HFFc6 (cell line): ENCODE data around the gene ENG. TPM values are rescaled to one million over a fixed set of nuclear protein-coding genes. Genes with fewer than 3 reads are reported as not detected.
A peak's percentile ranks its signal among the peaks of the same experiment; 100 is the strongest.

Experiments
- DNase-seq: peaks from one replicate; pipeline ENCODE4 v3.0.0-alpha.2; 2018
- H3K27ac Mint-ChIP-seq: 2 replicates; pipeline ENCODE4 v1.8.0; 2020; ENCODE audit warnings: mild to moderate bottlenecking, mixed read lengths
- H3K27me3 Mint-ChIP-seq: 2 replicates; pipeline ENCODE4 v1.8.0; 2021; ENCODE audit warnings: mild to moderate bottlenecking, moderate library complexity, mixed read lengths; ENCODE audit not compliant: insufficient read depth
- H3K36me3 Mint-ChIP-seq: 2 replicates; pipeline ENCODE4 v1.8.0; 2021; ENCODE audit warnings: low read depth, mixed read lengths
- H3K4me1 Mint-ChIP-seq: 2 replicates; pipeline ENCODE4 v1.8.0; 2020; ENCODE audit warnings: low read depth, mixed read lengths
- H3K4me3 Mint-ChIP-seq: 2 replicates; pipeline ENCODE4 v1.8.0; 2020; ENCODE audit warnings: mild to moderate bottlenecking, moderate library complexity, mixed read lengths
- H3K9me3 Mint-ChIP-seq: 2 replicates; pipeline ENCODE4 v1.8.0; 2020; ENCODE audit warnings: mild to moderate bottlenecking, mixed read lengths
- CTCF ChIP-seq: fragments of 200-600 bp; sonication (generic); IDR thresholded peaks from 2 replicates; pipeline ENCODE4 v1.5.0; 2021; ENCODE audit warnings: antibody characterized with exemption, mild to moderate bottlenecking
- total RNA-seq, 6 experiments: library from RNA; stranded (reverse); fragmentation: NEBNext Ultra II Directional; extraction: Animal tissue kit (Norgen Biotek cat#: 25700); gene quantifications; 2 replicates in 1 of 6; 3 replicates in 5 of 6; pipeline ENCODE4 v1.2.3, GENCODE V29; 2021

Gene ENG
- total RNA-seq, 6 experiments from 2014 or later: 205 to 249 (median 227) TPM

GRCh38 chr9:127890053-127890452 is 35.6 kb upstream of the ENG start:
- TF ChIP-seq CTCF: no peak
- H3K4me3 Mint-ChIP-seq: no peak overlapping the region

GRCh38 chr9:127887792-127888191 is 33.3 kb upstream of the ENG start:
- H3K4me1 Mint-ChIP-seq: peaks cover 8% of the 10 kb centered on the region; the same call in 1 of the 2 replicates
- no peak for DNase-seq
- peaks cover 26% of the 10 kb centered on the region for H3K36me3 Mint-ChIP-seq
- H3K27ac Mint-ChIP-seq: no peak overlapping the region
- TF ChIP-seq CTCF: peak; percentile 52
- H3K4me3 Mint-ChIP-seq: no peak overlapping the region
- H3K27me3 Mint-ChIP-seq: peaks cover 2% of the 10 kb centered on the region
- peaks cover 7% of the 10 kb centered on the region for H3K9me3 Mint-ChIP-seq

More at GRCh38 chr9:127890053-127890452, 35.6 kb upstream of the ENG start:
- peaks cover 2% of the 10 kb centered on the region for H3K27me3 Mint-ChIP-seq
- H3K9me3 Mint-ChIP-seq: peaks cover 27% of the 10 kb centered on the region
- DNase-seq: no peak
- no peaks in the 10 kb centered on the region for H3K4me1 Mint-ChIP-seq
- H3K36me3 Mint-ChIP-seq: peaks cover 49% of the 10 kb centered on the region
- no peak overlapping the region for H3K27ac Mint-ChIP-seq

DNA sequence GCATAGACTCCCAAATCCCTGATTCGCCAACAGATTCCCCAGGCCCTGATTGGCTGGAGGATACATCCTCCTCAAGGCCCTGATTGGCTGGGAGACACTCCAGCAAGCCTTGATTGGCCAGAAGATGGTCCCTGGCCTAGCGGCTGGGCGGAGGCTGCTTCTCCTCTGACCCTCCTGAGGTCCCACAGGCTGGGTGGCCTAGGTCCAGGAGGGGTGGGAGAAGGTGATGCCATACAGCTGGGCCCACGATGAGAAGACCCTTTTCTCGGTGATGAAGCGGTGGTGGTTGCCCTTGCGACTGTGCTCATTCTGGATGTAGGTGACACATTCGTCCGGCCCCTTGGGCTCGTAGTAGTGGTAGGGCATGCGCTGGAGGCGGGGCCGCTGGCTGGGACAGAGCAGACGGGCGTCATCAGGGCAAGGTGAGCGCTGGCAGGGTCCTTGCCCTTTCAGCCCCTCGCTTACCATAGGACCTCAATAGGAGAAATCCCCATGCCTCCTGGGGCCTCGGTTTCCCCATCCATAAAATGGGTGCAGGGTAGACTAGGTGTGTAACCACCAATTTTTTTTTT is 32.0 kb upstream of the ENG start:
- H3K4me1 Mint-ChIP-seq: peaks cover 8% of the 10 kb centered on the region; the same call in 1 of the 2 replicates

DNA sequence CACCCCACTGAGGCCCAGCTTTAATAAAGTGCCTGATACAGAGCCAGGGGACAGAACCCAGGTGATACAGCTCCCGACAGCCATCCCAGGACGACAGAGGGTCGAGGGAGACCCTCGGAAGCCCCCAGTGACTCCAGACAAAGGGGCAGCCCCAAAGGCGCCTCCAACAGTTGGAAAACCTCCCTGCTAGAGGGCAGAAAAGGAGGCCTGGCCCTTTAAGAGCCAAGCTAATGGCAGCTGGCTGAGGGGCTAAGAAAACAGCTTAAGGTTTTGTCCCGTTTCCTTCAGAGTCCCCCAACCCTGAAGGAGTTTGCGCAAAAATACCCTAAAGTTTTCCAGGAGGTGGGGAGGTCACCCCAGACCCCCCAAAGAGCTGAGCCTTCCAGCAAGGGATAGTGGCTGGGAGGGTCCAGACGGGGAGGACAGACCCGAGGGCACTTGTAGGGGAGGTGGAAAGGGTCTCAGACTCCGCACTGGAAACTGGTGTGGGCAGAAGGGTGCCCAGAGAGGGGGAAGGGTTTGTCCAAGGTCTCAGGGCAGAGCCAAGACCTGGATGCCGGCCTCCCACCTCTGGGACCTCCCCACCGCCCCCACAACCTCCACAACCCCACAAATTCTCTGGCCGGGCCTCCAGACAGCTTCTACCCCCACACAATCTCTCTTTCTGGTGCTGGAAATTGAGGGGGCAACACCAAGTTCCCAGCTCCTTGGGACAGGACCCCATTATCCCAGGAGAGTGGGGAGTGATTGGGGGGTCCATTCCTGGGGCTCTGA is 31.2 kb upstream of the ENG start:
- no peaks in the 10 kb centered on the region for H3K9me3 Mint-ChIP-seq
- no peak for DNase-seq
- H3K36me3 Mint-ChIP-seq: peaks cover 6% of the 10 kb centered on the region; the same call in 1 of the 2 replicates
- no peak for TF ChIP-seq CTCF
- no peaks in the 10 kb centered on the region; the same call in 1 of the 2 replicates for H3K27me3 Mint-ChIP-seq
- no peak overlapping the region for H3K27ac Mint-ChIP-seq
- no peak overlapping the region for H3K4me3 Mint-ChIP-seq
- peaks cover 8% of the 10 kb centered on the region; the same call in 1 of the 2 replicates for H3K4me1 Mint-ChIP-seq

More for the DNA sequence above, 32.0 kb upstream of the ENG start:
- no peak overlapping the region for H3K4me3 Mint-ChIP-seq
- peaks cover 2% of the 10 kb centered on the region for H3K27me3 Mint-ChIP-seq
- TF ChIP-seq CTCF: no peak
- DNase-seq: no peak
- no peak overlapping the region for H3K27ac Mint-ChIP-seq
- H3K36me3 Mint-ChIP-seq: peaks cover 13% of the 10 kb centered on the region; the same call in 1 of the 2 replicates
- H3K9me3 Mint-ChIP-seq: no peaks in the 10 kb centered on the region

DNA sequence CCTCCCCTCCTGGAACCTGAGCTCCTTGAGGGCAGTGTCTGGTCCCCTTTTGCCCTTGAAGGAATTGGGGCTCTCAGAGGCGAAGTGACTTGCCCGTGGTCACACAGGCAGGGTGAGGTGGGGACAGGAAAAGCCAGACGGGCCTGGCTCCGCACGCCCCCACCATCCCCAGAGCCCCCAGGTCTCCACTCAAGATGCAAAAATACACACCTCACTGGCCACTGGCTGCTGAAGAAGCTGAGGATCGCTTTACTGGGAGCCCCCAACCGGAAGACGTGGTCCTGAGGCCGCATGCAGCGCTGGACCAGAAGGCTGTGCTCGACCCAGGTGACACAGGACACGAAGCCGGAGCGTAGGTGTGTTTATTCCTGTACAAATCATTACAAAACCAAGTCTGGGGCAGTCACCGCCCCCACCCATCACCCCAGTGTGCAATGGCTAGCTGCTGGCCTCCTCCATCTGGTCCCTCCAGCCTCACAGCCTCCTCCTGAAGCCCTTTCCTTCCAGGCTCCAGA is 30.6 kb upstream of the ENG start:
- Mint-ChIP-seq H3K4me3 (no peak overlapping the region), H3K27me3 (no peaks in the 10 kb centered on the region)

More for the DNA sequence above, 30.6 kb upstream of the ENG start:
- Mint-ChIP-seq H3K27ac (no peak overlapping the region), H3K4me1 (peaks cover 8% of the 10 kb centered on the region; the same call in 1 of the 2 replicates), H3K36me3 (peaks cover 6% of the 10 kb centered on the region; the same call in 1 of the 2 replicates), H3K9me3 (no peaks in the 10 kb centered on the region)
- DNase-seq: no peak
- no peak for TF ChIP-seq CTCF
